NCI-H345 treated with DMSO at 0.1 percent for 48 hours (cell line): ENCODE measurements around the gene OR52E6.

Source experiments
- DNase-seq: peaks from one replicate; lab custom pipeline; 2025; ENCODE audit not compliant: unreplicated experiment; lab: John Stamatoyannopoulos, UW

OR52E6 gene

DNA sequence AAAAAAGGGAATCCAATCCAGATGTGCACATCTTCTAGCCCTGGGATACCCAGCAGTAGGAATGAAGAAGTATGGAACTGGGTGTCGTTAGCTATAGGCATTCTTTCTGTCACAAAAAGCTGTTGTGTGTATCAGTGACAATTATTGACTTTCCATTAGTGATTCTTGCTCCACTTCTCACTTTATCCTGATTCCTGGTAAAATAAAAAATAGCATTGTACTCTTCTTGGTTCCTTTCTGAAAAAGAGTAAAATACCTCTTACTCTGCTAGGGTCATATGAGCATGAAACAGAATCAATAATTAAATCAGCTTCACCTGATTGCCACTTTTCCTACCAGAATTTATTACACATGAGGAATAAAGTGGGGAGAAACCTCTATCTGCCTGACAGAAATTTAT, at the start of gene OR52E6:
OR52E6 (minus strand) TSS at position 101 of the 400 bp plus-strand sequence; CDS start at position 101, 0 bp downstream.
- DNase-seq, result no peak

DNA sequence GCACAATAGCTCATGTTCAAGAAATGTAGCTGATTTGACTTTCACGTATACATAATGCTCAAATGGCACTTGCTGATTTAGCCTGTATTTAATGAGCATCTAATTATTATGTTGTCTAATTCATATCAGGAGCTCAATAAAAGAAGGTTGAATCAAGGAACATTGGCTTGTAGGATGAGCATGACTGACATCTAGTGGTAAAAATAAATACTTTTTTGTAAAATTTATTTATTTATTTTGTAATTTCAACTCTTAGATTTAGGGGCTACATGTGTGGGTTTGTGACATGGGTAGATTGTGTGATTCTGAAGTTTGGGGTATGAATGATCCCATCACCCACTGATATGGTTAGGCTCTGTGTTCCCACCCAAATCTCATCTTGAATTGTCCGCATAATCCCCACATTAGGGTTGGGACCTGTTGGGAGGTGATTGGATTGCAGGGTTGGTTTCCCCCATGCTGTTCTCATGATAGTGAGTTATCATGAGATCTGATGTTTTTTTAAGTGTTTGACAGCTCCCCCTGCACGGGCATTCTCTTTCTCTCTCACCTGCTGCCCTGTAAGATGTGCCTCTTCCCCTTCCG, 49.6 kb upstream of the OR52E6 start:
- peak; percentile 40 for DNase-seq

DNA sequence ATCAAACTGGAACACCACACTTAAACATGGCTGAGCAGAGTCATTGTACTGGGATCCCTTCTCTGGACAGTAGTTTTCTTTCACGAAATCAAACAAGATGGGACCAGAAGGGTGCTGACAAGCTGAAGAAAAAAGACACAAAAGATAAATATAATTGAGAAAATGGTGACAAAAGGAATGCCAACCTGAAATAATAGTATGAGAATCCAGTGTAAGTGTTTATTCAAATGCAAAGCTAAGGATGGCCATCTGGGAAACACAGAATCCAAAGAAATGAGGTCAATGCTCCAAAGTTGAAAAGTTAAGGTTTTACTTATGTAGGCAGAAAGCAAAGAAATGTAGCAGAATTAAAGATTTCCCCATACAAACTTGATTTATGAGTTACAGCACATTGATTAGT, 46.0 kb upstream of the OR52E6 start:
- DNase-seq, result no peak

DNA sequence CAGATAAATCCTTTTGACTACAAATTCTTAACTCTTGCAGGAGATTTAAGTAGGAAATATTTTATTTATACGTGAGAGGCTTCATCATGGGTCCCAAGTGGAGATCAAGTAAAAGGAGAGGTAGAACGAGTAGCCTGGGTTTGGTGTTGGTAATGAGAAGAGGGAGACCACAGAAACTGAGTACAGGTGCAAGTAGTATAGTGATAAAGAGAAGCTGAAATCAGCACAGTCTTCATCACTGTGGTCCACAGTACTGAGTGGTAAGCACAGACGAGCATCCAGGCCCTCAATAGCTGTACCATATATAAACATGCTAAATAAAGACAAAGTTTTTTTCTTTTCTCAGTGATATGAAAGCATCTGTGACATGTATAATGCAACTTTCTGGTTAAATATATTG, 45.5 kb upstream of the OR52E6 start:
- no peak for DNase-seq

DNA sequence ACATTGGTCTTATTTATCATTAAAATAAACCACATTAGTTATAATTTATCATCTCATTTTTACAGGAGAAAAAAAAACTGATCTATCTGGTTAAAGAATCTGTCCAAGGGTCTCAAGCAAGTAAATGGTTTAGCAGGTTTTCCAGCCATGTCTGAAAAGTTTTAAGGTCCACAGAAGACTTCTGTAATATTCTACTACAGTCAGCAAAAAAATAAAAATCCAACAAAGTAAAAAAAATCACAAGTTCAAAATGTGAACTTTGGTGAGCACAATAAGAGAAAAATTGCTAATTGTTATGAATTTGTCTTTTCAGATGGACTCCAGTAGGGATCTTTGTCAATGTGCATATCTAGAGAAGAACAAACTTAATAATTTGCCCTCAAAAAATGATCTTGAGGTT, 40.1 kb upstream of the OR52E6 start:
- DNase-seq, result no peak

GRCh38 chr11:5880329-5880728, 38.6 kb upstream of the OR52E6 start, which contains the start of gene OR52E4:
OR52E4 (plus strand) TSS chr11:5880629; CDS start chr11:5884293, 3,664 bp downstream.
- DNase-seq, result no peak

GRCh38 chr11:5878564-5878963, 36.9 kb upstream of the OR52E6 start:
- DNase-seq, result no peak

DNA sequence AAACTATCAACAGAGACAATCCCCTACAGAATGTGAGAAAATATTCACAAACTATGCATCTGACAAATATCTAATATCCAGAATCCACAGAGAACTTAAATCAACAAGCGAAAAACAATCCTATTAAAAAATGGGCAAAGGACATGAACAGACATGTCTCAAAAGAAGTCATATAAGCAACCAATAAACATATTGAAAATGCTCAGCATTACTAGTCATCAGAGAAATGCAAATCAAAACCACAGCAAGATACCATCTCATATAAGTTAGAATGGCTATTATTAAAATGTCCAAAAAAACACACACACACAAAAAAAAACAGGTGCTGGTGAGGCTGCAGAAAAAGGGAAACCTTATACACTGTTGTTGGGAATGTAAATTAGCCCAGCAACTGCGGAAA, 24.1 kb upstream of the OR52E6 start:
- DNase-seq, result no peak

- DNase-seq, result no peak
Measured at GRCh38 chr11:5857590-5857989, 15.9 kb upstream of the OR52E6 start, which contains the start of gene OR52E8. OR52E8 (minus strand) TSS chr11:5857690; CDS start chr11:5857690, 0 bp downstream.

DNA sequence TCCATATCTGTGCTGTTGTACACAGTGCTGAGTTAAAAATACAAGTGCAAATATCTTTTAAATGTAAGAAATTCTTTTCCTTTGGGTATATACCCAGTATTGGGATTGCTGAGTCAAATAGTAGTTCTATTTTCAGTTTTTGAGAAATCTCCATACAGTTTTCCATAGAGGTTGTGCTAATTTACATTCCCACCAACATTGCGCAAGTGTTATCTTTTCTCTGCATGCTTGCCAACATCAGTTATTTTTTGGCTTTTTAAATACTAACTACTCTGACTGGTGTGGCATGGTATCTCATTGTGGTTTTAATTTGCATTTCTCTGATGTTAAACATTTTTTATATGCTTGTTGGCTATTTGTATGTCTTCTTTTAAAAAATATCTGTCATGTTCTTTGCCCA, 9.3 kb upstream of the OR52E6 start:
- DNase-seq, result no peak

DNA sequence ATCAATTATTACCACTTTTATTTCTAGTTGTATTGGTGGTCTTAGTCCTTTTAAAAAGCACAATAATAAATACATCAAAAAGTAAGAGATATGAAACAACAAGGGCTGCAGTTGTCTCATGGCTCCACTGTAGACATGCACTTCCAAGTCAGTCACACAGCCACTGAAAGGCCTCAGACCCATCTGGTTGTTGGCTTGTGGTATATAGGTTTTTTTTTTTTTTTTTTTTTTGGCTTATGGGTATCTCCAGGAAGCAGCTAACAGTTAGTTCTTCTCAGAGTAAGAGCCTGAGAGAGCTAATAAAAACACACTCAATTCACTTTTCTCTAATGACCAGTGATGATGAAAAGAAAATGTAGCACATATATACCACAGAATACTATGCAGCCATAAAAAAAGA, 6.0 kb upstream of the OR52E6 start:
- DNase-seq, result no peak

GRCh38 chr11:5846701-5847100, 5.0 kb upstream of the OR52E6 start:
- DNase-seq, result no peak

DNA sequence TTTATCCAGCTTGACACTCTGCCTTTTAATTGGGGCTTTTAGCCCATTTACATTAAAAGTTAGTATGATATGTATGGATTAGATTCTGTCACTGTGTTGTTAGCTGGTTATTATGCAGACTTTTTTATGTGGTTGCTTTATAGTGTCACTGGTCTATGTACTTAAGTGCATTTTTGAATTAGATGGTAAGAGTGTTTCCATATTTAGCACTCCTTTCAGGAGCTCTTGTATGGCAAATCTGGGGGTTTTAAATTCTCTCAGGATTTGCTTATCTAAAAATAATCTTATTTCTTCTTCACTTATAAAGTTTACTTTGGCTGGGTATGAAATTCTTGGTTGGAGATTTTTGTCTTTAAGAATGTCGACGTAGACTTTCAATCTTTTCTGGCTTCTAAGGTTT, 4.0 kb downstream of the OR52E6 start:
- DNase-seq, result no peak

DNA sequence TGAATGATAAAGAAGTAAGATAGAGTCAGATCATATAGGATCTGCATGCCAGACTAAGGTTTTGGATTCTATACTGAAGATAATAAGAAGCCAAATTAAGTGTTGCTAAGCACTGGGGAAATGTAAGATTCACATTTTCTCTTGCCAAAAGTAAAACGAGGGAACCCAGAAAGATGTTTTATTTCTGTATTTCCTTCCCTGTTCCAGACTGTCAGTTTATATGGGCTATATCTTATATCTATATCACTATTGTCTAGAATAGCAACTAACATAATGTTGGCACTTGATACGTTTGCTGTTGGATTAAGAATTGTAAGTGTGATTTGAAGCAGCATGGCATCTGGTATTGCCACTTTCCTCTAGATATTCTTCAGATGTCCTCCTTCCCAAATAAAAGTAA, 8.3 kb downstream of the OR52E6 start:
- DNase-seq, result no peak

DNA sequence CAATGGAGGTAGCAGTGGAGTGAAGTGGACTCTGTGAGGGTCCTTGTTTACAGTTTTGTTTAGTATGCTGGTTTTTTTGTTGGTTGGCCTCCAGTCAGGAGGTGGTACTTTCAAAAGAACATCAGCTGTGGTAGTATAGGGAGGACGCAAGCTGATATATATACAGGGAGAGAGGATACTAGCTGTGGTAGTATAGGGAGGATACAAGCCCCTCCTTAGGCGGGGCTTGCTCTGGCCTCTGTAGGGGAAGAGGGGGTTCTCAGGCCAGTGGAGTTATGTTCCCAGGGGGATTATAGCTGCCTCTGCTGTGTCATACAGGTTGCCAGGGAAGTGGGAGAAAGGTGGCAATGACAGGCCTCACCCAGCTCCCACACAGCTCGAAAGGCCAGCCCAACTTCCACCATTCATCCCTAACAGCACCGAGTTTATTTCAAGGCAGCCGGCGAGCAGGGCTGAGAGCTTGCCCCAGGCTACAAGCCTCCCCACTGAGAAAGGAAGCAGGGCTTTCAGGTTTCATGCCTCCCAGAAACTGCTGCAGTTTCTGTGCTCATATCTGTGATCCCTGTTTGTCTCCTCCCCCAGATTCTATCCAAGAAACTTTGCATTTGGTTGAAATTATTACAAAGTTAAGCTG, 10.4 kb downstream of the OR52E6 start:
- no peak for DNase-seq

- DNase-seq, result no peak
Measured at GRCh38 chr11:5818245-5818886, 23.3 kb downstream of the OR52E6 start.

DNA sequence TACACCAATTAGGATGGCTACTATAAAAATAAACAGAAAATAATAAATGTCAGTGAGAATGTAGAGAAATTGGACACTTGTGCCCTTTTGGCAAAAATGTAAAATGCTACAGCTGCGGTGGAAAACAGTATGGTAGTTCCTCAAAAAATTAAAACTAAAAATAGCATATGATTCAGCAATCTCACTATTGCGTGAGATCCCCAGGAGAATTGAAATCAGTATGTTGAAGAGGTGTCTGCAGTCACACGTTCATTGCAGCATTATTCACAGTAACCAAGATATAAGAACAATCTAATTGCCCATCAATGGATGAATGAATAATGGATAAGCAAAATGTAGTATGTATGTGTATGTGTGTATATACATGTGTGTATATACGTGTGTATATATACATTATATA, 26.2 kb downstream of the OR52E6 start:
- no peak for DNase-seq

DNA sequence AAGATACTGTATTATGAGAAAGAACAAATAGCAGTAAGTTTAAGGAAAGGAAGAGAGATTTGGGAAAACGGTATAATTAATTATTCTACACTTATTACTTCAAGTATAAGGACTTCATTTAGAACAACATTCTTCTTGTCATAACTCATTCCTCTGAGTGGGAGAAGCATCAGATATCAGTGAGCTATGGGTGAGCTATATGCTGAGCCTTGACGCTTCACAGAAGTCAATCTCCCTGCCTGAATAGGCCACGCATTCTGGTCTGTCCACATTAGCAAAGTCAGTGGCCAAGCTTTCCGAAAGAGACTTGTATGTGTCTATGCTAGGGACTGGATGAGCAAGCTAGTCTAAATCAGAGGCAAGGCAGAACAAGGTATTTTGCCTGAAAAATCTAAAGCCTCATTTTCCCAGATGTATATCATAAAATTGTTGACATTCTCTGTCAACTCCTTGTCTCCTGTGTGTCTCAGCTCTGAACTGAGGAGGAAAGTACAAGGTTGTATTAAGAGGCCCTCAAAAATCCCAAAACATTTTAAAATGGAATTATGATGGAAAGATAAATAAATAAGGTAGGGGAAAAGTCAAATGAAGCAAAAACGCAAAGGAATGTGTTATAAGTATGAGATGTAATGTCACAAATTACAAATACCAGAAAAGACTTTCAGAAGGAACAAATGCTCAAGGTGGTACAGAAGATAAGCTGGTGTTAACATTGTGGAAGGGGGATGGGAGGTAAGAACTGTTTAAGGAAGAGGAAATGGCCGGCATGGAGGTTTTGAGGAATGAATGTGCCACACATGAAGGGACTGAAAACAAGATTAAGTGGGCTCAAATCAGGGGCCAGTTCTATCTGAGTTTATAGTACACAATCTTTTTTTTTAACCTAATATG, 31.5 kb downstream of the OR52E6 start:
- no peak for DNase-seq

- peak; percentile 30 for DNase-seq
Measured at GRCh38 chr11:5809122-5809519, 32.6 kb downstream of the OR52E6 start.

GRCh38 chr11:5808500-5809121, 33.1 kb downstream of the OR52E6 start, which contains the start of gene OR52N2:
OR52N2 (plus strand) TSS chr11:5808924; CDS start chr11:5820336, 11,412 bp downstream.
- peak; percentile 66 for DNase-seq

- DNase-seq, result no peak
Measured at GRCh38 chr11:5807580-5807979, 34.1 kb downstream of the OR52E6 start.
